HepG2 (cell line): ENCODE data around the gene KLHL17. TPM values are rescaled to one million over a fixed set of nuclear protein-coding genes. Genes with fewer than 3 reads are reported as not detected.

ENCODE experiments used
- ATAC-seq: fragments of 200-7000 bp; cut with Tn5 transposase; 3 replicates; pipeline ENCODE4 v1.9.1; 2020; ENCODE audit warnings: mild to moderate bottlenecking, moderate library complexity
- BruUV-seq: library from RNA; stranded (reverse); fragments of 400-500 nt; replicated peaks from 2 replicates; lab custom pipeline; 2021; lab: Mats Ljungman, UMichigan
- CTCF ChIA-PET: fragments of 300-600 bp; formaldehyde crosslinking; extraction: SDS; loops from one replicate; lab custom pipeline; 2021; ENCODE audit warnings: low total read pairs, inconsistent platforms, low intra/inter-chr PET ratio; lab: Yijun Ruan, JAX
- POLR2A ChIA-PET: fragments of 350-600 bp; sonication (Branson Sonifier 250); formaldehyde crosslinking; loops from one replicate; lab custom pipeline; 2020; ENCODE audit warnings: antibody characterized with exemption, inconsistent platforms; lab: Yijun Ruan, JAX
- DNase-seq: peaks from one replicate; pipeline ENCODE4 v3.0.0-alpha.2; 2015; ENCODE audit warnings: low spot score
- FAIRE-seq: peaks from 3 replicates; lab custom pipeline; 2011; peaks lifted over from hg19 to GRCh38; lab: Jason Lieb, UNC
- H2AFZ ChIP-seq: one replicate; pipeline ENCODE4 v1.6.1; 2011; ENCODE audit warnings: low read length, inconsistent platforms
- H3K27ac ChIP-seq: fragments of 300-600 bp; 3 replicates; pipeline ENCODE4 v1.8.0; 2011; ENCODE audit warnings: mixed run types, mild to moderate bottlenecking, mixed read lengths, low read length, inconsistent platforms; ENCODE audit not compliant: insufficient read depth; ENCODE audit errors: extremely low read length
- H3K27me3 ChIP-seq, 2 experiments: fragments of 200-600 bp in 1 of 2; 2 replicates in 1 of 2; 3 replicates in 1 of 2; pipeline versions ENCODE4 v1.6.0 to v1.8.0; 2011; ENCODE audit warnings: low read length in 2 of 2, mild to moderate bottlenecking in 2 of 2, moderate library complexity in 2 of 2, inconsistent platforms in 1 of 2; ENCODE audit not compliant: insufficient read depth in 2 of 2, control insufficient read depth in 1 of 2
- H3K36me3 ChIP-seq, 2 experiments: fragments of 200-600 bp in 1 of 2; replicated peaks in 1 of 2; 2 replicates in 1 of 2; 3 replicates in 1 of 2; pipeline versions ENCODE4 v1.5.1 to v1.8.0; 2011; ENCODE audit warnings: low read length in 2 of 2, inconsistent platforms in 1 of 2; ENCODE audit not compliant: insufficient read depth in 2 of 2, control insufficient read depth in 1 of 2
- H3K4me1 ChIP-seq: 2 replicates; pipeline ENCODE4 v1.5.1; 2012; ENCODE audit warnings: low read length, inconsistent platforms; ENCODE audit not compliant: insufficient read depth
- H3K4me2 ChIP-seq: 2 replicates; pipeline ENCODE4 v1.6.0; 2011; ENCODE audit warnings: low read depth, low read length, inconsistent platforms
- H3K4me3 ChIP-seq, 3 experiments: fragments of 200-600 bp in 1 of 3; sonication (generic), shearing (Covaris generic) in 1 of 3; replicated peaks in 1 of 3; 2 replicates each; pipeline ENCODE4 v1.5.1; 2011 to 2016; ENCODE audit warnings: low read length in 3 of 3, inconsistent platforms in 2 of 3, low read depth in 2 of 3, mild to moderate bottlenecking in 2 of 3, control low read depth in 1 of 3, mixed read lengths in 1 of 3; ENCODE audit not compliant: insufficient read depth in 1 of 3
- H3K79me2 ChIP-seq: one replicate; pipeline ENCODE4 v1.6.1; 2011; ENCODE audit warnings: low read length, inconsistent platforms; ENCODE audit not compliant: insufficient read depth
- H3K9ac ChIP-seq: 2 replicates; pipeline ENCODE4 v1.6.0; 2011; ENCODE audit warnings: mild to moderate bottlenecking, low read depth, low read length, inconsistent platforms; ENCODE audit not compliant: insufficient read depth
- H3K9me3 ChIP-seq: 2 replicates; pipeline ENCODE4 v1.5.1; 2012; ENCODE audit warnings: mild to moderate bottlenecking, low read length
- H4K20me1 ChIP-seq: 2 replicates; pipeline ENCODE4 v1.6.0; 2011; ENCODE audit warnings: inconsistent platforms, mild to moderate bottlenecking, low read length, moderate library complexity; ENCODE audit not compliant: insufficient read depth
- MLLT10 ChIP-seq: sonication (generic); formaldehyde crosslinking; IDR thresholded peaks from 2 replicates; pipeline ENCODE4 v1.4.0; 2020; ENCODE audit warnings: missing genetic modification reagents
- PHF5A ChIP-seq: IDR thresholded peaks from one replicate; pipeline ENCODE4 v1.6.1; 2018; ENCODE audit warnings: low read depth, missing genetic modification reagents; ENCODE audit not compliant: unreplicated experiment
- SETDB1 ChIP-seq: sonication (generic); formaldehyde crosslinking; IDR thresholded peaks from 2 replicates; pipeline ENCODE4 v1.5.1; 2020; ENCODE audit warnings: missing genetic modification reagents, mild to moderate bottlenecking, borderline replicate concordance
- SRY ChIP-seq: sonication (generic); formaldehyde crosslinking; IDR thresholded peaks from 2 replicates; pipeline ENCODE4 v1.8.0; 2022; ENCODE audit warnings: mild to moderate bottlenecking, missing genetic modification reagents
- TBP ChIP-seq: sonication (generic); formaldehyde crosslinking; IDR thresholded peaks from 2 replicates; pipeline ENCODE4 v1.5.0; 2020; ENCODE audit warnings: missing genetic modification reagents
- THYN1 ChIP-seq: sonication (generic); formaldehyde crosslinking; IDR thresholded peaks from 2 replicates; pipeline ENCODE4 v1.8.1; 2023; ENCODE audit warnings: low read depth, mild to moderate bottlenecking, moderate library complexity, missing genetic modification reagents, borderline replicate concordance
- ZFYVE20 ChIP-seq: sonication (generic); formaldehyde crosslinking; IDR thresholded peaks from 2 replicates; pipeline ENCODE4 v1.8.0; 2023; ENCODE audit warnings: low read depth, mild to moderate bottlenecking, moderate library complexity, missing genetic modification reagents, borderline replicate concordance
- ZNF333 ChIP-seq: sonication (generic); formaldehyde crosslinking; IDR thresholded peaks from 2 replicates; pipeline ENCODE4 v1.4.0; 2020; ENCODE audit warnings: mild to moderate bottlenecking, missing genetic modification reagents, borderline replicate concordance
- ZNF629 ChIP-seq: sonication (generic); formaldehyde crosslinking; conservative IDR thresholded peaks from 2 replicates; pipeline ENCODE4 v1.5.0; 2020; ENCODE audit warnings: missing genetic modification reagents
- WGBS: methylation state at CpG from one replicate; pipeline ENCODE4 v1.1.6; 2017; ENCODE audit warnings: low lambda C conversion rate; 5-methylcytosine and 5-hydroxymethylcytosine counted together
- in situ Hi-C: cut with HindIII; loops from 2 replicates; pipeline ENCODE4 v1.10.0; 2017; ENCODE audit warnings: low pct_unique_long_range_greater_than_20kb; ENCODE audit not compliant: extremely low pct_ligation_motif_present
- intact Hi-C: fragments of 100-400 bp; cut with micrococcal nuclease; formaldehyde crosslinking; loops from one replicate; pipeline ENCODE4 v1.10.0; 2022; ENCODE audit not compliant: unreplicated experiment
- polyA plus RNA-seq, 8 experiments: library from polyadenylated mRNA; depleted of rRNA in 3 of 8; stranded (reverse) in 7 of 8; unstranded in 1 of 8; fragments of >200 nt; fragmentation: Illumina TruSeq in 4 of 8; extraction: Trizol in 4 of 8; gene quantifications; 2 replicates each; pipeline versions ENCODE4 v1.2.1 to v1.2.3, GENCODE V29; 2011 to 2016; ENCODE audit warnings: low read depth in 4 of 8, missing spikeins in 1 of 8, mixed read lengths in 1 of 8; ENCODE audit not compliant: insufficient read depth in 1 of 8
- total RNA-seq, 5 experiments: library from RNA; depleted of rRNA; stranded (reverse); fragments of >200 nt; fragmentation: Illumina TruSeq; extraction: Trizol; gene quantifications; 2 replicates each; pipeline ENCODE4 v1.2.3, GENCODE V29; 2016; ENCODE audit warnings: low read depth in 1 of 5
- TF ChIP-seq, protein P1 (sequence below): sonication (generic); formaldehyde crosslinking; IDR thresholded peaks from one replicate; pipeline ENCODE4 v1.5.1; 2020; ENCODE audit warnings: mild to moderate bottlenecking, missing genetic modification reagents; ENCODE audit errors: not compliant biosample characterization
- TF ChIP-seq, protein P2 (sequence below): sonication (generic); formaldehyde crosslinking; IDR thresholded peaks from 2 replicates; pipeline ENCODE4 v1.5.0; 2020; ENCODE audit warnings: missing genetic modification reagents, mild to moderate bottlenecking, borderline replicate concordance
- TF ChIP-seq, protein P3 (sequence below): sonication (generic); formaldehyde crosslinking; IDR thresholded peaks from 2 replicates; pipeline ENCODE4 v1.4.0; 2020; ENCODE audit warnings: missing genetic modification reagents

KLHL17 gene
- total and polyA plus RNA-seq, 2 of the 13 experiments (the other 11 are each of a cell fraction or from before 2014, with no cell fraction given), result 9.3 to 24.7 TPM

- Histone ChIP-seq H3K27me3 (no peaks in the 10 kb centered on the region; a peak in 1 of 5 replicates), H3K4me1 (peaks cover 30% of the 10 kb centered on the region), H3K79me2 (no peaks in the 10 kb centered on the region), H3K4me2 (peak within 1 kb of the TSS; percentile 78), H2AFZ (no peak within 1 kb of the TSS), H3K4me3 (peak within 1 kb of the TSS; percentile 47 to 82 (median 77); a peak in 5 of 6 replicates), H3K9me3 (no peaks in the 10 kb centered on the region), H3K27ac (no peak within 1 kb of the TSS), H3K36me3 (peaks cover 0 to 6% of the 10 kb centered on the region in 2 experiments; a peak in 1 of 5 replicates), H4K20me1 (no peaks in the 10 kb centered on the region), H3K9ac (peak within 1 kb of the TSS; percentile 64)
- ChIA-PET POLR2A (interaction anchor here (0.7 to 2.7 kb wide), 7 partner anchors 10 to 93 kb away, joined by 3 to 11 read pairs (median 3); partner anchors contain the start of gene PERM1), CTCF (interaction anchor here (0.8 kb wide), 1 partner anchor 10 kb away, joined by 3 read pairs; no protein-coding TSS in a partner anchor)
- in situ Hi-C loops (no loop called here), intact Hi-C loops (no loop called here)
- no peak for FAIRE-seq
- 0% methylated on average over 7 of the region's 31 CpGs for WGBS
- peak; percentile 77 for ATAC-seq
- BruUV-seq, result no TSS peak
- peak; percentile 30 for DNase-seq
- TF ChIP-seq SETDB1, result no peak
- 0 out of 2 replicates have a peak, but pooled peaks have one; percentile 6 for TF ChIP-seq SRY
- TF ChIP-seq, protein P1, sequence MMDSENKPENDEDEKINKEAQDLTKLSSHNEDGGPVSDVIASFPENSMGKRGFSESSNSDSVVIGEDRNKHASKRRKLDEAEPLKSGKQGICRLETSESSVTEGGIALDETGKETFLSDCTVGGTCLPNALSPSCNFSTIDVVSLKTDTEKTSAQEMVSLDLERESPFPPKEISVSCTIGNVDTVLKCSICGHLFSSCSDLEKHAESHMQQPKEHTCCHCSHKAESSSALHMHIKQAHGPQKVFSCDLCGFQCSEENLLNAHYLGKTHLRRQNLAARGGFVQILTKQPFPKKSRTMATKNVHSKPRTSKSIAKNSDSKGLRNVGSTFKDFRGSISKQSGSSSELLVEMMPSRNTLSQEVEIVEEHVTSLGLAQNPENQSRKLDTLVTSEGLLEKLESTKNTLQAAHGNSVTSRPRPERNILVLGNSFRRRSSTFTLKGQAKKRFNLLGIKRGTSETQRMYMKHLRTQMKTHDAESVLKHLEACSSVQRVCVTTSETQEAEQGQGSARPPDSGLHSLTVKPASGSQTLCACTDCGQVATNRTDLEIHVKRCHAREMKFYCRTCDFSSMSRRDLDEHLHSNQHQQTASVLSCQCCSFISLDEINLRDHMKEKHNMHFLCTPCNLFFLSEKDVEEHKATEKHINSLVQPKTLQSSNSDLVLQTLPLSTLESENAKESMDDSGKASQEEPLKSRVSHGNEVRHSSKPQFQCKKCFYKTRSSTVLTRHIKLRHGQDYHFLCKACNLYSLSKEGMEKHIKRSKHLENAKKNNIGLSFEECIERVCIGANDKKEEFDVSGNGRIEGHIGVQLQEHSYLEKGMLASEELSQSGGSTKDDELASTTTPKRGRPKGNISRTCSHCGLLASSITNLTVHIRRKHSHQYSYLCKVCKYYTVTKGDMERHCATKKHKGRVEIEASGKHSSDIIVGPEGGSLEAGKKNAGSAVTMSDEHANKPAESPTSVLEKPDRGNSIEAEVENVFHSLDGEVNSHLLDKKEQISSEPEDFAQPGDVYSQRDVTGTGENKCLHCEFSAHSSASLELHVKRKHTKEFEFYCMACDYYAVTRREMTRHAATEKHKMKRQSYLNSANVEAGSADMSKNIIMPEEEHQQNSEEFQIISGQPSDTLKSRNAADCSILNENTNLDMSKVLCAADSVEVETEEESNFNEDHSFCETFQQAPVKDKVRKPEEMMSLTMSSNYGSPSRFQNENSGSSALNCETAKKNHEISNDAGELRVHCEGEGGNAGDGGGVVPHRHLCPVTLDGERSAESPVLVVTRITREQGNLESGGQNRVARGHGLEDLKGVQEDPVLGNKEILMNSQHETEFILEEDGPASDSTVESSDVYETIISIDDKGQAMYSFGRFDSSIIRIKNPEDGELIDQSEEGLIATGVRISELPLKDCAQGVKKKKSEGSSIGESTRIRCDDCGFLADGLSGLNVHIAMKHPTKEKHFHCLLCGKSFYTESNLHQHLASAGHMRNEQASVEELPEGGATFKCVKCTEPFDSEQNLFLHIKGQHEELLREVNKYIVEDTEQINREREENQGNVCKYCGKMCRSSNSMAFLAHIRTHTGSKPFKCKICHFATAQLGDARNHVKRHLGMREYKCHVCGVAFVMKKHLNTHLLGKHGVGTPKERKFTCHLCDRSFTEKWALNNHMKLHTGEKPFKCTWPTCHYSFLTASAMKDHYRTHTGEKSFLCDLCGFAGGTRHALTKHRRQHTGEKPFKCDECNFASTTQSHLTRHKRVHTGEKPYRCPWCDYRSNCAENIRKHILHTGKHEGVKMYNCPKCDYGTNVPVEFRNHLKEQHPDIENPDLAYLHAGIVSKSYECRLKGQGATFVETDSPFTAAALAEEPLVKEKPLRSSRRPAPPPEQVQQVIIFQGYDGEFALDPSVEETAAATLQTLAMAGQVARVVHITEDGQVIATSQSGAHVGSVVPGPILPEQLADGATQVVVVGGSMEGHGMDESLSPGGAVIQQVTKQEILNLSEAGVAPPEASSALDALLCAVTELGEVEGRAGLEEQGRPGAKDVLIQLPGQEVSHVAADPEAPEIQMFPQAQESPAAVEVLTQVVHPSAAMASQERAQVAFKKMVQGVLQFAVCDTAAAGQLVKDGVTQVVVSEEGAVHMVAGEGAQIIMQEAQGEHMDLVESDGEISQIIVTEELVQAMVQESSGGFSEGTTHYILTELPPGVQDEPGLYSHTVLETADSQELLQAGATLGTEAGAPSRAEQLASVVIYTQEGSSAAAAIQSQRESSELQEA (CRISPR knock-in tag), result no peak
- TF ChIP-seq THYN1, result no peak
- TF ChIP-seq PHF5A (CRISPR knock-in tag), result peak; percentile 2
- TF ChIP-seq, protein P2, sequence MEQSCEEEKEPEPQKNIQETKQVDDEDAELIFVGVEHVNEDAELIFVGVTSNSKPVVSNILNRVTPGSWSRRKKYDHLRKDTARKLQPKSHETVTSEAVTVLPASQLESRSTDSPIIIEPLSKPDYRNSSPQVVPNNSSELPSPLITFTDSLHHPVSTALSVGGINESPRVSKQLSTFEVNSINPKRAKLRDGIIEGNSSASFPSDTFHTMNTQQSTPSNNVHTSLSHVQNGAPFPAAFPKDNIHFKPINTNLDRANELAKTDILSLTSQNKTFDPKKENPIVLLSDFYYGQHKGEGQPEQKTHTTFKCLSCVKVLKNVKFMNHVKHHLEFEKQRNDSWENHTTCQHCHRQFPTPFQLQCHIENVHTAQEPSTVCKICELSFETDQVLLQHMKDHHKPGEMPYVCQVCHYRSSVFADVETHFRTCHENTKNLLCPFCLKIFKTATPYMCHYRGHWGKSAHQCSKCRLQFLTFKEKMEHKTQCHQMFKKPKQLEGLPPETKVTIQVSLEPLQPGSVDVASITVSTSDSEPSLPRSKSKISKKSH (CRISPR knock-in tag), result no peak
- no peak for TF ChIP-seq ZNF333 (CRISPR knock-in tag)
- no peak for TF ChIP-seq ZFYVE20 (CRISPR knock-in tag)
- TF ChIP-seq TBP, result no peak
- no peak for TF ChIP-seq MLLT10 (CRISPR knock-in tag)
- no peak for TF ChIP-seq ZNF629 (CRISPR knock-in tag)
- TF ChIP-seq, protein P3, sequence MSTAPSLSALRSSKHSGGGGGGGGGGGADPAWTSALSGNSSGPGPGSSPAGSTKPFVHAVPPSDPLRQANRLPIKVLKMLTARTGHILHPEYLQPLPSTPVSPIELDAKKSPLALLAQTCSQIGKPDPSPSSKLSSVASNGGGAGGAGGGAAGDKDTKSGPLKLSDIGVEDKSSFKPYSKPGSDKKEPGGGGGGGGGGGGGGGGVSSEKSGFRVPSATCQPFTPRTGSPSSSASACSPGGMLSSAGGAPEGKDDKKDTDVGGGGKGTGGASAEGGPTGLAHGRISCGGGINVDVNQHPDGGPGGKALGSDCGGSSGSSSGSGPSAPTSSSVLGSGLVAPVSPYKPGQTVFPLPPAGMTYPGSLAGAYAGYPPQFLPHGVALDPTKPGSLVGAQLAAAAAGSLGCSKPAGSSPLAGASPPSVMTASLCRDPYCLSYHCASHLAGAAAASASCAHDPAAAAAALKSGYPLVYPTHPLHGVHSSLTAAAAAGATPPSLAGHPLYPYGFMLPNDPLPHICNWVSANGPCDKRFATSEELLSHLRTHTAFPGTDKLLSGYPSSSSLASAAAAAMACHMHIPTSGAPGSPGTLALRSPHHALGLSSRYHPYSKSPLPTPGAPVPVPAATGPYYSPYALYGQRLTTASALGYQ (CRISPR knock-in tag), result no peak
These were observed 5.8 kb downstream of the KLHL17 start, which contains the start of gene PLEKHN1 for GRCh38 chr1:966135-966703. TSS of gene PLEKHN1 (plus strand) at chr1:966482. CDS start at chr1:966532, 50 bp downstream.
